Activated T-cell treated with anti-CD3 and anti-CD28 coated beads for 24 hours (primary cell): ENCODE measurements around the gene LNP1.
"Not testable (repeated sequence)": the region's sequence is repeated elsewhere in the genome, so short reads cannot be mapped to it uniquely, and the experiment has no call there.

Experiments
- DNase-seq: peaks from one replicate; pipeline ENCODE4 v3.0.0-alpha.2; 2020; ENCODE audit warnings: low read depth

The LNP1 gene

DNA sequence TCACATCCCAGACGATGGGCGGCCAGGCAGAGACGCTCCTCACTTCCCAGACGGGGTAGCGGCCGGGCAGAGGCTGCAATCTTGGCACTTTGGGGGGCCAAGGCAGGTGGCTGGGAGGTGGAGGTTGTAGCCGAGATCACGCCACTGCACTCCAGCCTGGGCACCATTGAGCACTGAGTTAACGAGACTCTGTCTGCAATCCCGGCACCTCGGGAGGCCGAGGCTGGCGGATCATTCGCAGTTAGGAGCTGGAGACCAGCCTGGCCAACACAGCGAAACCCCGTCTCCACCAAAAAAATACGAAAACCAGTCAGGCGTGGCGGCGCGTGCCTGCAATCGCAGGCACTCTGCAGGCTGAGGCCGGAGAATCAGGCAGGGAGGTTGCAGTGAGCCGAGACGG, 77.2 kb downstream of the LNP1 start:
- DNase-seq, result not testable (repeated sequence)

DNA sequence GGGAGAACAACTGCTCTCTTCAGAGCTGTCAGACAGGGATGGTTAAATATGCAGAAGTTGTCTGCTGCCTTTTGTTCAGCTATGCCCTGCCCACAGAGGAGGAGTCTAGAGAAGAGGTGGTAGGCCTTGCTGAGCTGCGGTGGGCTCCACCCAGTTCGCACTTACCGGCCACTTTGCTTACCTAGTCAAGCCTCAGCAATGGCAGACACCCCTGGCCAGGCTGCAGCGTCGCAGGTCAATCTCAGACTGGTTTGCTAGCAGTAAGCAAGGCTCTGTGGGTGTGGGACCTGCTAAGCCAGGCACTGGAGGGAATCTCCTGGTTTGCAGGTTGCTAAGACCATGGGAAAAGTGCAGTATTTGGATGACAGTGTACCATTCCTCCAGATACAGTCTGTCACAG, 78.7 kb downstream of the LNP1 start:
- DNase-seq, result no peak

DNA sequence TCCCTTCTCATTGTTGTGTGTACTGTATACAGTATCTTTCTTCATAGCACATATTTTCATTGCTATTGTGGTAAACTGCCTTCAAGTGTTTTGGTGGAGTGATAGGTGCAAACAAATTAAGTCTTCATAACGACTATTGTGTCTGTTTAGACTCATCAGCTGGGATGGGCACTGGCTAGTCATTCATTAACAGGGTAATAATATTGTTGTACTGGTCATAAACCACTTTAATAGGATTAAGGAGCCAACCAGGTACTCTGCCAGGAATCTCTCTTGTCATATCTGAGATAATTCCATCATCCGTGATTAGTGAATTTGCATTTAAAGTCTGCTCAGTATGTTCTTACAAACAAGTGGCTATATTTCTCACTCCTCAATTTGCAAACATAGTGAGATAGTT, 80.8 kb downstream of the LNP1 start:
- no peak for DNase-seq

DNA sequence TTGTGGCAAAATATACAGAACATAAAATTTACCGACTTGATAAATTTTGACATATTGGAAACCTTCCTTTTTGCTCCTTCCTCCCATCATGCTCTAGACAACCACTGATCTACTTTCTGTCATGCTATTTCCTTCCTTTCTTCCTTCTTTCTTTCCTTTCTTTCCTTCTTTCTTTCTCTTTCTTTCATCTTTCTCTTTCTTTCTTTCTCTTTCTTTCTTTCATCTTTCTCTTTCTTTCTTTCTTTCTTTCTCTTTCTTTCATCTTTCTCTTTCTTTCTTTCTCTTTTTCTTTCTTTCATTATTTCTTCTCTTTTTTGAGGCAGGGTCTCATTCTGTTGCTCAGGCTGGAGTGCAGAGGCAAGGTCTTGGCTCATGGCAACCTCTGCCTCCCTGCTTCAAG, 82.2 kb downstream of the LNP1 start:
- DNase-seq, result no peak

DNA sequence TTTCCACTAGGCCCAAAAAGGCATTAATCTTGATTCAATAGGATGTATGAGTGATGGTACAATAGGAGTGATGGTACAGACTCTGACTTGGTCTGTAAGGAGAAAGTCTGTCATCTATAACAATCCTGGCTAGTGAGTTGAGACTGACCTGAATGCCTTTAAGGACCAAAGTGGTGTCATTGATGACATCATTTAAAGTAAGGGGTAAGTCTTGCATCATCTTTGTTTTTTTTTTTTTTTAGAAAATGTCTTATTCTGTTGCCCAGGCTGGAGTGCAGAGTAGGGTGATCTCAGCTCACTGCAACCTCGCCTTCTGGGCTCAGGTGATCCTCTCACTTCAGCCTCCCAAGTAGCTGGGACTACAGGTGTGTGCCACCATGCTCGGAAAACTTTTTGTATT, 85.5 kb downstream of the LNP1 start:
- no peak for DNase-seq

DNA sequence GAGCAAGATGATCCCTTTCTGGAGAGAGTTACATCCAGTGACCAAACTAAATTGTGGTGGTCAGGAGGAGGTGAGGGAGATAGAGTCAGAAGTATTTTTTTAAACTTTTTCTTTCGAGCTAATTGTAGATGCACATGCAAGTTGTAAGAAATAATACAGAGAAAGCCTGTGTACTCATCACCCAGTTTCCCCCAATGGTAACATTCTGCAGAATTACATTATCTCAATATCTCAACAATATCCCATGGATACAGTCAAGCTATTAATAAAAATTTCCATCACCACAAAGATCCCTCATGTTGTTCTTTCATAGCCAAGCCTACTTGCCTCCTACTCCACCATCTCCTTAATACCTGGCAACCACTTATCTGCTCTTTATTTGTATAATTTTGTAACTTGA, 87.8 kb downstream of the LNP1 start:
- no peak for DNase-seq

DNA sequence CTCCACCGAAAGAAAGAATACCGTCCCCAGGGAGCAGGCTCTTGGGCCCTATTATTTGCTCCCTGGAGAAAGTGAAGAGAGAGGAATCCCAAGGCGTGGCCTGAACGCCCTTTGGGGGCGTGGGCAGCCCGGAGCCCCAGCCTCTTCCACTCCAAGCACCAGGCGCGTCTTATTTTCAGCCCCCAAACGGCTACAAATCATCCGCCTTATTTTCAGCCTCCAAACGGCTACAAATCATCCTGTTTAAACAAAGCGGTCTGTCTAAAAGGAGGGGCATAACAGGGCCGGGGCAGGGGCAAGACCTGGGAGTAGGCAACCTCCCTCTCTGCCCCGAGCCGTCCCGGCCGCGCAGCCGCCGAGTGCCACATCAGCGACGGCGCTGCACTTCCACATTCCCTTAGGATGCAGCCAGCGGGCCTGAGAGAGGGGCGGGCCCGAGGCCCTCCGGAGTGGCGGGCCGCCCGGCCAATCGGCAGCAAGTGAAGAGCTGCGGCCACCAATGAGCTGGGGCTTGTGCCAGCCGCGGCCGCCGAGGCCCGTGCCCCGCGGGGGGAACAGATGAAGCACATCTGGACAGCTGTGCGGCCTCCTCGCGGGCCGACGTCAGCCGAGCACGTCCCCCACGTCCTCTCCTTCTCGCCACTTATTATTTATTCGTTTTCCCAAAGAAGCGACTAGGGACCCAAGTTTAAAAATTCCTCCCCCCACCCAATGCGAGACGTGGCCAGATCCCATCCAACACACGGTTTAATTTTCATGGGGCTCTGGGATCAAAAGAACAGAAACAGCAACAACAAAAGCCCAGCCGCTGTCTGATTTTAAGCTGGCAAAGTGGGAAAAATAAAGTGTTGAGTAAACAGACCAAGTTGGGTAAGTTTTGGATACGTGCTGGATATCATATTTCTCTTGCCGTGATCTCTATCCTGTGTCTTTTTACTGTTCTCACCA, 91.0 kb downstream of the LNP1 start, which contains the start of gene TMEM45A:
TMEM45A (plus strand) TSS at position 561 of the 948 bp plus-strand sequence. CDS start 62,593 bp downstream, outside the sequence.
- DNase-seq, result peak; percentile 81

DNA sequence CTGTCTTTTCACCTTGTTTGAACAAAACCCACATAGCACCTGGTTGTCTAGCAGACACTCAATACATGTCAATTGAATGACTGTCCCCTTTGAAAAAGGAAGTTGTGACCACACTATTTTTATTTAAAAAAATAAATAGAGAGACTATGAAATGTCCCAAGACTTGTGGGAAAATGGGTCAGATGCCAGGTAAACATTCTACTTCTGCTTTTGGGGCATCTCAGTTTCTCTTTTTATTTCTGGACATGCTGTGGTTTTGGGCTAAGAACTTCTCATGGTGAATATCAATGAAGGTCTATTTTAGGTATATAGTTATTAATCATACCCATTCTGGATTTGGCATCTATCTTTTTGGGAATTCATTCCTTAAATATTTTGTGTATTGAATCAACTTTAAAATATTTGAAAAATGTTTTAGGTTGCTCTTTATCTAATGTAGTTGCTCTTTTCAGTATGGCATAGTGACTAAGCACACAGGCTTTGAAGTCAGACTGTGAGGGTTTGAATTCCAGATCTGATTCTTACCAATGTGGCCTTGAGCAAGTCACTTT, 95.4 kb downstream of the LNP1 start:
- DNase-seq, result no peak

DNA sequence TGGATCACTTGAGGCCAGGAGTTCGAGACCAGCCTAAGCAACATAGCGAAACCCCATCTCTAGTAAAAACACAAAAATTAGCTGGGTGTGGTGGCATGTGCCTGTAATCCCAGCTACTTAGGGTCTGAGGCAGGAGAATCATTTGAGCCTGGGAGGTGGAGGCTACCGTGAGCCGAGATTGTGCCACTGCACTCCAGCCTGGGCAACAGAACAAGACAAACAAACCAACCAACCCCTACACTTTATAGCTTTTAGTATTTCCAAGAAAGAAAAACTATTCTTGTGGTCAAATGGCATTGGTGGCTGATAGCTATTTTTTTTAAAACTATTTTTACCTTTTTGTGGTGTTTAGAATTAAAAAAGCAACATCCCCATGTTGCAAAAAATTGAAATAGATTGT, 98.3 kb downstream of the LNP1 start:
- DNase-seq, result no peak

DNA sequence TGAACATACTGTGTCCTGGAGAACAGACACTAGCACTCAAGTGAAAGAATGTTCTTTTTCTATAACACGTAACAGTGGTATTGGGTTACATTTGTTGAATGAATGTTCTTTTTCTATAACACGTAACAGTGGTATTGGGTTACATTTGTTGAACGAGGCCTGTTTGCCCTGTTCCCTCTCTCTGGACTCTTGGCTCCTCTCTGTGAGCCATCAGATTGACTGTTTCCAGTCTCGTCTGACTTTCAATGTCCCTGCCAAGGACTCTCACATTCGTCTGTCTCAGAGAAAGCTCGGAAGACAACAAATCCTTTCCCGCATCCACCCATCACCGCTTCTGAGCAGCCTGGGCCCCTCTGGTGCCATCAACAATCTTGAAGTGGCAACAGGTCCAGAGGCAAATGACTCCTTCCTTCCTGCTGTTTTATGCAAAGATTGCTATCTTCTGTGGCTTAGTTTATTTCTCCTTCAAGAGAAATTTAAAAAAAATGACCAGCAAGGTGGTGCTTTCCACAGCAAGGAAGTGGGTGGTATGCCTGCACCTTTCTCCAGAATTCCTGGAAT, 99.1 kb downstream of the LNP1 start:
- DNase-seq, result no peak

DNA sequence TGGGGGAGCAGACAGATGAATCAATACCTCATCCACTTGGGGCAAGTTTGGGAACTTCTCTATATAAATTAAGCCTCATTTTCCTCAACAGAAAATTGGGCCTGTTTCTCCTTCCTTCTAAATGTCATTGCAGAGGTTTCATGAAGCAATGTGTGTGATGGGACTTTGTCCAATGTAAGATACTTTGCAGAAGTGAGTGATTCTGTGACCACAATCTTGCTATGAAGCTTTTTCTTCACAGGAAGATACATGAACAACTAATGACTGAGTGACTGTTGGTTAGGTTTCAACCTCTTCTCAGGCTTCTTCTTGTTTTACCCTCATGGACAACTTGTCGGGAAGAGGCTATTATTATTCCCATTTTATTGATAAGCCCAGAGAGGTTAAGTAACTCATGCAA, 102.1 kb downstream of the LNP1 start:
- no peak for DNase-seq
